HCT116 (cell line): ENCODE data around the gene SYNPO2L. TPM values are rescaled to one million over a fixed set of nuclear protein-coding genes. Genes with fewer than 3 reads are reported as not detected.
"Not testable (repeated sequence)": the region's sequence is repeated elsewhere in the genome, so short reads cannot be mapped to it uniquely, and the experiment has no call there.

Experiments
- ATAC-seq: fragments of 200-7000 bp; cut with Tn5 transposase; 2 replicates; pipeline ENCODE4 v1.9.1; 2020; ENCODE audit warnings: mild to moderate bottlenecking, moderate library complexity
- BruUV-seq: library from RNA; stranded (reverse); fragments of 400-500 nt; replicated peaks from 2 replicates; lab custom pipeline; 2021; lab: Mats Ljungman, UMichigan
- CTCF ChIA-PET: fragments of 300-600 bp; sonication (Branson Sonifier 250); formaldehyde crosslinking; loops from one replicate; lab custom pipeline; 2021; ENCODE audit warnings: antibody characterized with exemption; lab: Charles Lee
- POLR2A ChIA-PET: fragments of 300-600, 350-600 bp; sonication (Branson Sonifier 250); formaldehyde crosslinking; loops from one replicate; lab custom pipeline; 2021; ENCODE audit warnings: antibody characterized with exemption; lab: Charles Lee
- RAD21 ChIA-PET, 2 experiments: fragments of 300-600 bp; sonication (Branson Sonifier 250); formaldehyde crosslinking; loops; one replicate each; lab custom pipeline; 2023; ENCODE audit warnings: low total read pairs in 2 of 2; ENCODE audit not compliant: uncharacterized antibody in 2 of 2, unreplicated experiment in 2 of 2, low non-redundant PET in 1 of 2; lab: Charles Lee
- DNase-seq: peaks from one replicate; pipeline ENCODE4 v3.0.0-alpha.2; 2010; ENCODE audit warnings: low read depth, low spot score
- H2AFZ ChIP-seq: fragments of 200-600 bp; shearing (Covaris generic), sonication (generic); 2 replicates; pipeline ENCODE4 v1.6.1; 2017; ENCODE audit warnings: low read depth, mixed run types, mixed read lengths, antibody characterized with exemption, low read length; ENCODE audit not compliant: poor library complexity, severe bottlenecking
- H3K27ac ChIP-seq: 2 replicates; pipeline ENCODE4 v1.5.1; 2012; ENCODE audit warnings: low read depth, low read length
- H3K27me3 ChIP-seq: fragments of 200-600 bp; sonication (generic); 2 replicates; pipeline ENCODE4 v1.6.1; 2016; ENCODE audit warnings: mixed run types, low read length, mixed read lengths; ENCODE audit not compliant: insufficient read depth
- H3K36me3 ChIP-seq, 2 experiments: fragments of 200-500 bp in 1 of 2; fragments of 200-600 bp in 1 of 2; sonication (Bioruptor generic) in 1 of 2; sonication (generic) in 1 of 2; 2 replicates each; pipeline versions ENCODE4 v1.5.1 to v1.6.1; 2014 to 2016; ENCODE audit warnings: low read length in 2 of 2, inconsistent platforms in 1 of 2, mixed read lengths in 1 of 2, mixed run types in 1 of 2; ENCODE audit not compliant: insufficient read depth in 2 of 2, control insufficient read depth in 1 of 2
- H3K4me1 ChIP-seq, 2 experiments: fragments of 200-600 bp in 1 of 2; sonication (generic) in 1 of 2; 2 replicates each; pipeline versions ENCODE4 v1.5.1 to v1.6.1; 2012 to 2017; ENCODE audit warnings: low read length in 2 of 2, inconsistent platforms in 1 of 2, mild to moderate bottlenecking in 1 of 2, mixed read lengths in 1 of 2, mixed run types in 1 of 2, moderate library complexity in 1 of 2; ENCODE audit not compliant: insufficient read depth in 2 of 2, control insufficient read depth in 1 of 2
- H3K4me2 ChIP-seq: fragments of 200-600 bp; sonication (generic); 2 replicates; pipeline ENCODE4 v1.6.1; 2017; ENCODE audit warnings: mixed run types, low read length, mixed read lengths
- H3K4me3 ChIP-seq, 2 experiments: fragments of 200-600 bp in 1 of 2; sonication (generic) in 1 of 2; replicated peaks in 1 of 2; 2 replicates each; pipeline ENCODE4 v1.5.1; 2011 to 2016; ENCODE audit warnings: low read length in 2 of 2, control low read depth in 1 of 2, low read depth in 1 of 2, mild to moderate bottlenecking in 1 of 2, mixed read lengths in 1 of 2, mixed run types in 1 of 2
- H3K79me2 ChIP-seq: fragments of 200-600 bp; sonication (generic); 2 replicates; pipeline ENCODE4 v1.6.1; 2017; ENCODE audit warnings: mild to moderate bottlenecking, mixed run types, low read length, moderate library complexity, mixed read lengths; ENCODE audit not compliant: insufficient read depth
- H3K9ac ChIP-seq: fragments of 200-600 bp; sonication (generic); 2 replicates; pipeline ENCODE4 v1.6.1; 2016; ENCODE audit warnings: low read length, mixed read lengths
- H3K9me2 ChIP-seq: fragments of 200-600 bp; sonication (generic), shearing (Covaris generic); 2 replicates; pipeline ENCODE4 v1.6.1; 2017; ENCODE audit warnings: mixed run types, mild to moderate bottlenecking, moderate library complexity; ENCODE audit not compliant: insufficient read depth
- H3K9me3 ChIP-seq, 2 experiments: fragments of 200-500 bp in 1 of 2; fragments of 200-600 bp in 1 of 2; sonication (Bioruptor generic) in 1 of 2; sonication (generic) in 1 of 2; 2 replicates each; pipeline ENCODE4 v1.6.1; 2014 to 2017; ENCODE audit warnings: low read length in 2 of 2, mixed read lengths in 2 of 2, inconsistent platforms in 1 of 2, low read depth in 1 of 2, mild to moderate bottlenecking in 1 of 2, mixed run types in 1 of 2, moderate library complexity in 1 of 2; ENCODE audit not compliant: control insufficient read depth in 1 of 2, insufficient read depth in 1 of 2
- H4K20me1 ChIP-seq: fragments of 200-600 bp; sonication (generic), shearing (Covaris generic); 2 replicates; pipeline ENCODE4 v1.6.1; 2017; ENCODE audit warnings: mixed run types, mild to moderate bottlenecking, moderate library complexity; ENCODE audit not compliant: insufficient read depth
- intact Hi-C: fragments of 100-400 bp; cut with micrococcal nuclease; formaldehyde crosslinking; loops from 2 replicates; pipeline ENCODE4 v1.10.0; 2022
- total RNA-seq: library from RNA; stranded (reverse); gene quantifications from one replicate; pipeline ENCODE4 v1.2.1, GENCODE V29; 2021; ENCODE audit not compliant: unreplicated experiment

The SYNPO2L gene
- total RNA-seq, 1 experiment from 2014 or later = 0.10 TPM

DNA sequence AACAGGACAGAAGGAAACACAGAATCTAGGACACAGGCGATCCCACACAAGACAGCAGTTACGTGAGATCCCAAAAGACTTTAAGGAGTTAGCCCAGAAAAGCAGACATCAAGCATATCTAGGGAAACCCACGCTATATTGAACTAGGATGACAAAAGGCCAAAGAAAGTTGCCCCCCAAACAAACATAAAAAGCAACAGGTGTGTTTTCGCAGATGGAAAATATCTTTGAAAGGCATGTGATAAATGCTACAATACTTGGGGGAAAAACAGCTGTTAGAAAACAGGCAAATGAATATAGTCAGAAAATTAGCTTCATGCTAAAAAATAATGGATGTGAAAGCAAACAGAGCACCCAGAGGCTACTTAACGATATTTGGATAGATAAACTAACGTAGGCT, 34.9 kb upstream of the SYNPO2L start:
- H3K4me1 ChIP-seq, POLR2A ChIA-PET, RAD21 ChIA-PET, BruUV-seq, H3K27me3 ChIP-seq, H3K27ac ChIP-seq, CTCF ChIA-PET, intact Hi-C loops, ATAC-seq, H3K4me3 ChIP-seq, H3K9me2 ChIP-seq, H3K9ac ChIP-seq, H3K36me3 ChIP-seq, H3K9me3 ChIP-seq, H3K4me2 ChIP-seq, H3K79me2 ChIP-seq, H4K20me1 ChIP-seq, DNase-seq, H2AFZ ChIP-seq: not testable (repeated sequence)

DNA sequence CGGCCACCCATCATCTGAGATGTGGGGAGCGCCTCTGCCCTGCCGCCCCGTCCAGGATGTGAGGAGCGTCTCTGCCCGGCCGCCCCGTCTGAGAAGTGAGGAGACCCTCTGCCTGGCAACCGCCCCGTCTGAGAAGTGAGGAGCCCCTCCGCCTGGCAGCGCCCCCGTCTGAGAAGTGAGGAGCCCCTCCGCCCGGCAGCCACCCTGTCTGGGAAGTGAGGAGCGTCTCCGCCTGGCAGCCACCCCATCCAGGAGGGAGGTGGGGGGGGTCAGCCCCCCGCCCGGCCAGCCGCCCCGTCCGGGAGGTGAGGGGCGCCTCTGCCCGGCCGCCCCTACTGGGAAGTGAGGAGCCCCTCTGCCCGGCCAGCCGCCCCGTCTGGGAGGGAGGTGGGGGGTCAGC, 33.8 kb upstream of the SYNPO2L start:
- H3K36me3 ChIP-seq, ATAC-seq, H3K27ac ChIP-seq, RAD21 ChIA-PET, H4K20me1 ChIP-seq, CTCF ChIA-PET, POLR2A ChIA-PET, intact Hi-C loops, H3K9me3 ChIP-seq, H3K9me2 ChIP-seq, H3K4me3 ChIP-seq, H3K79me2 ChIP-seq, DNase-seq, H3K9ac ChIP-seq, BruUV-seq, H2AFZ ChIP-seq, H3K27me3 ChIP-seq, H3K4me2 ChIP-seq, H3K4me1 ChIP-seq: not testable (repeated sequence)

DNA sequence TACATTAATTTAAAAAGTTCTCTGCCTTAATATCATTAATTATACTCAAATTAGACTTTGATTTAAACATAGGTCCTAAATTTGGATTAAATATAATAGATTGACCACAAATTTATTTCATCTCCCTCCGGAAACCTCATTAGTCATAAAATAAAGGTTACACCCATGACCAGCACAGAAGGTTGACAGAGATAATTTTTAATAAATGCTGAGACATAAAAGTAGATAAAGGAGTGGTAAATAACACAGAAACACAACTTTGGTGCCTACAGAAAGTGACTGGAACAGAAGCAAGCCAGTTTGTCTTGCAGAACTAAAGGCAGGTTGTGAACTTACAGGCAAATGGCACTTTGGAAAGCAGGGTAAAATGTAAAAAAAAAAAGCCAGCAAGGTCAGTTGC, 31.8 kb upstream of the SYNPO2L start:
- H3K79me2 ChIP-seq, H4K20me1 ChIP-seq, DNase-seq, H3K9me2 ChIP-seq, RAD21 ChIA-PET, H3K4me2 ChIP-seq, H3K27ac ChIP-seq, H3K36me3 ChIP-seq, H3K9me3 ChIP-seq, BruUV-seq, ATAC-seq, H3K27me3 ChIP-seq, H3K4me3 ChIP-seq, H3K4me1 ChIP-seq, H2AFZ ChIP-seq, CTCF ChIA-PET, intact Hi-C loops, H3K9ac ChIP-seq, POLR2A ChIA-PET: not testable (repeated sequence)

DNA sequence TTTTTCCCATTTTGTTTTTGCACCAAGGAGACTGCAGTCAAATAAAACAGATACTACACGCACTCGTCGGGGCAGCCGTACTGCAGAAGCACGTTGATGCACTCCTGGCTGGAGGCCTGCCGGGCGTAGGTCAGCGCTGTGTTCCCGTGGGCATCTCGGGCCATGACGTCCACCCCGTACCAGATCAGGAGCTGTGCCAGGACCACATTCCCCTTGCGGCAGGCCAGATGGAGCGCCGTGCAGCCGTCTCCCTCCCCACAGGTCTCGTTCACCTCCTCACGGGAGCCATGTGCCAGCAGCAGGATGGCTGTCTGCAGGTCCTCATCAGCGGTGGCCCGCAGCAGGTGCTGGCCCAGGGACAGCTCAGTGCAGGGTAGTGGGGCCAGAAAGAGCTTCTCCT, 18.7 kb upstream of the SYNPO2L start:
- H3K4me2 ChIP-seq, intact Hi-C loops, H2AFZ ChIP-seq, H3K4me3 ChIP-seq, ATAC-seq, H4K20me1 ChIP-seq, H3K9me2 ChIP-seq, H3K36me3 ChIP-seq, H3K79me2 ChIP-seq, POLR2A ChIA-PET, RAD21 ChIA-PET, H3K9me3 ChIP-seq, DNase-seq, BruUV-seq, H3K27ac ChIP-seq, H3K9ac ChIP-seq, H3K4me1 ChIP-seq, H3K27me3 ChIP-seq, CTCF ChIA-PET: not testable (repeated sequence)

DNA sequence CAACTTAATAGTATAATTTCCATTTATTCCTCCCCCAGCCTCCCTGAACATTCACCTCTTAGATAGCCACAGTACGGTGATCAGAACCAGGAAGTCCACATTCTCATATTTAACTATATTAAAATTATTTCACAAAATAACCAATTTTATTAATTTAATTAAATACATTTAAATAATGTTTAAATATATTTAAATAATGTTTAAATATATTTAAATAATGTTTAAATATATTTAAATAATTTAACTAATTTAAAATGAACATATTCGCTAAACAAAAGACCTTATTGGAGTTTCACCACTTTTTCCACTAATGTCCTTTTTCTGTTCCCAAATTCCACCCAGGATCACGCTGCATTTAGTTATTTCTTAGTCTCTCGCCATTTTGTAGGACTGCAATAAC, 12.5 kb upstream of the SYNPO2L start:
- CTCF ChIA-PET, H2AFZ ChIP-seq, H3K27ac ChIP-seq, H3K36me3 ChIP-seq, H3K4me3 ChIP-seq, RAD21 ChIA-PET, intact Hi-C loops, H3K9me2 ChIP-seq, ATAC-seq, H4K20me1 ChIP-seq, POLR2A ChIA-PET, H3K9ac ChIP-seq, BruUV-seq, H3K79me2 ChIP-seq, H3K9me3 ChIP-seq, H3K4me2 ChIP-seq, DNase-seq, H3K27me3 ChIP-seq: not testable (repeated sequence)
- H3K4me1 ChIP-seq = peaks cover 2 to 11% of the 10 kb centered on the region in 2 experiments; a peak in 1 of 4 replicates
